ENCODE data around the gene TCF25. TPM values are rescaled to one million over a fixed set of nuclear protein-coding genes. Genes with fewer than 3 reads are reported as not detected.

Gene TCF25
- total RNA-seq, 4 donors from 2014 or later, result 132 to 197 (median 147) TPM

DNA sequence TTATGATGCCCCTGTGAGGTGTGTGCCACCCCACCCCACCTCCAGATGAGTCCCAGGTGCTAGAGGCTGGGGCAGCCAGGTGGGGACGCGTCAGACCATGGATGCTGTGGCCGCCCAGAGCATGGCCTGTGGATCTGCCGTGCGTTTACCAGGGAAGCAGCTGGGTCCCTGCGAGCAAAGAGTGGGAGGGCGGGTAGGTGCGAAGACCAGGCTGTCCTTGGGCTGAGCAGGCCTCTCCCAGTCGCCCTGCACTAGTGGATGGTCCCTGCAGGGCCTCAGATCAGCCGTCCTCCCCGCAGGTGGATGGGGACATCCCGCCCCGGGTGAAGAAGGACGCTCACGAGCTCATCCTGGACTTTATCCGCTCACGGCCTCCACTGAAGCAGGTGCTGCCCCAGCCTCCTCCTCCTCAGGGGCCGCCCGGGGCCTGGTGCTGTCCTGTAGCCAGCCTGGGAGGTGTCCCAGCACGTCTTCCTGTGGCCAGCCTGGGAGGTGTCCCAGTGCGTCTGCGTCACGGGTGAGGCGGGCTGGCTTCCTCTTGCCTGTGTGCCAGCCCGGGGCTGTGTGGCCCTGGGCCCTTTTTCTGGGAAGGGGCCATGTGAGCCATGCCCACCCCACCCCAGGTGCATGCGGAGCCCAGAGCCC, 18.0 kb upstream of the TCF25 start:
- WGBS, 2 donors, result 72 to 89% methylated on average over 11 to 25 of the region's 26 CpGs
- intact Hi-C loops (cut with DNase I; ENCODE audit: low total_unique reads), result no loop called here
- DNase-seq (ENCODE audit: low spot score in 2 of 2), result no peak
- H3K4me3 ChIP-seq (ENCODE audit: low read depth, poor library complexity, severe bottlenecking), result no peak overlapping the region
- TF ChIP-seq, protein P1, sequence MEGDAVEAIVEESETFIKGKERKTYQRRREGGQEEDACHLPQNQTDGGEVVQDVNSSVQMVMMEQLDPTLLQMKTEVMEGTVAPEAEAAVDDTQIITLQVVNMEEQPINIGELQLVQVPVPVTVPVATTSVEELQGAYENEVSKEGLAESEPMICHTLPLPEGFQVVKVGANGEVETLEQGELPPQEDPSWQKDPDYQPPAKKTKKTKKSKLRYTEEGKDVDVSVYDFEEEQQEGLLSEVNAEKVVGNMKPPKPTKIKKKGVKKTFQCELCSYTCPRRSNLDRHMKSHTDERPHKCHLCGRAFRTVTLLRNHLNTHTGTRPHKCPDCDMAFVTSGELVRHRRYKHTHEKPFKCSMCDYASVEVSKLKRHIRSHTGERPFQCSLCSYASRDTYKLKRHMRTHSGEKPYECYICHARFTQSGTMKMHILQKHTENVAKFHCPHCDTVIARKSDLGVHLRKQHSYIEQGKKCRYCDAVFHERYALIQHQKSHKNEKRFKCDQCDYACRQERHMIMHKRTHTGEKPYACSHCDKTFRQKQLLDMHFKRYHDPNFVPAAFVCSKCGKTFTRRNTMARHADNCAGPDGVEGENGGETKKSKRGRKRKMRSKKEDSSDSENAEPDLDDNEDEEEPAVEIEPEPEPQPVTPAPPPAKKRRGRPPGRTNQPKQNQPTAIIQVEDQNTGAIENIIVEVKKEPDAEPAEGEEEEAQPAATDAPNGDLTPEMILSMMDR (IDR thresholded peaks at IDR 0.05), result no peak
- TF ChIP-seq POLR2A (IDR thresholded peaks at IDR 0.05), result no peak

DNA sequence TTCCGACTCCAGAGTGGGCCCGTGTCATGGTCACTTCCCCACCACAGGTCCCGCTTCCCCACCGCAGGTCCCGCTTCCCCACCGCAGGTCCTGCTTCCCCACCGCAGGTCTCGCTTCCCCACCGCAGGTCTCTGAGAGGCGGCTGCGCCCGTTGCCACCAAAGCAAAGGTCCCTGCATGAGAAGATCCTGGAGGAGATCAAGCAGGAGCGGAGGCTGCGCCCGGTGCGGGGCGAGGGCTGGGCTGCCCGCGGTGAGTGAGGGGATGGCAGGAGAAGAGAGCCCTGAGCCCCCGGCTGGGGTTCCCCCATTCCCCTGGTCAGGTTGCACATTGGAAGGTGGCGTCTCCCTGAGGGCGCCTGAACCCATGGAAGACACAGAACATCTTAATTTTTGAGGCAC, 17.4 kb upstream of the TCF25 start:
- no peak for DNase-seq (ENCODE audit: low spot score in 2 of 2)
- TF ChIP-seq POLR2A (IDR thresholded peaks at IDR 0.05), result no peak
- TF ChIP-seq, protein P1 (IDR thresholded peaks at IDR 0.05), result no peak
- WGBS, 2 donors, result 86 to 95% methylated on average over 22 of the region's 22 CpGs
- intact Hi-C loops (cut with DNase I; ENCODE audit: low total_unique reads), result no loop called here
- H3K4me3 ChIP-seq (ENCODE audit: low read depth, poor library complexity, severe bottlenecking), result no peak overlapping the region

DNA sequence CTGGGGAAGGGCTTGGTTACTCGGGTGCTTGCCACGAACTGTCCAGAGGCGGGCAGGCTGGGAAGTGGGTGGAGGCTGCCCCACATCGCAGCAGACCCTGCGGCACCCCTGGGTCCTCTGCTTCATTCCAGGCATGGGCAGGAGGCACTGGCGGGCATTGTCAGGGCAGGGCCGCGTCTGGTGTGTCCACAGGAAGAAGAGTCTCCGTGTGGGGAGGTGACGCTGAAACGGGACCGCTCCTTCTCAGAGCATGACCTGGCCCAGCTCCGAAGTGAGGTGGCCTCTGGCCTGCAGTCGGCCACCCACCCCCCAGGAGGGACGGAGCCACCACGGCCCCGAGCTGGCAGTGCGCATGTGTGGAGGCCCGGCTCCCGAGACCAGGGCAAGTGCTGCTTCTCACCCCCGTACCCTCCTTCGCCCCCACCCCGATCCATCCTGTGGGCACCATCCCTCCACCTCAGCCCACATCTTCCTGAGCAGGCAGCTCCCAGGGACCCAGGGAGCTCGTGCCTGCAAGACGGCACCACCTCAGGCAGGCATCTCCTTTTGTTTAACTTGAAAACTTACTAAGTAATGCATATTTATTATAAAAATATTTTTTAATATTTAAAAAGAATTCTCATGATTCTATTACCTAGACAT, 14.3 kb upstream of the TCF25 start:
- TF ChIP-seq, protein P1 (IDR thresholded peaks at IDR 0.05), result no peak
- no peak for TF ChIP-seq POLR2A (IDR thresholded peaks at IDR 0.05)
- intact Hi-C loops (cut with DNase I; ENCODE audit: low total_unique reads), result no loop called here
- 87 to 94% methylated on average over 19 to 21 of the region's 25 CpGs for WGBS, 2 donors
- no peak for DNase-seq (ENCODE audit: low spot score in 2 of 2)
- H3K4me3 ChIP-seq (ENCODE audit: low read depth, poor library complexity, severe bottlenecking), result no peak overlapping the region

DNA sequence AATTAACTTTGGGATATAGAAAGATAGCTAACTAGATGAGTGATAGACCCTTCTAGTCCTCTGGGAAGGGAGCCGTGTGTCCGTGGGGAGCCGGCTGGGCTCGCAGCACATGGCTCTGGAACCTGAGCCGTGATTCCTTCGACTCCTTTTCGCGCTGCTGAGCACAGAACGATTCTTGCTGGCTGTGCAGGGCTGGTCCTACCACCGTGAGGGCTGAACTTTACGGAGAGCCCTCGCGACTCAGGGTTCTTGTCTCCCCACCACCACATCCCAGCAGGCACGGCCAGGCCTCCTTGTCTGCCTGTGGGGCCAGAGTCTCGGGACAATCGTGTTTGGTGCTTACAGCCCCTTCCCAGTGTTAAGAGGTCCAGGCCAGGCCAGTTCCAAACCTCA, 13.8 kb upstream of the TCF25 start:
- intact Hi-C loops (cut with DNase I; ENCODE audit: low total_unique reads), result loop anchor here (10.0 kb wide), 1 partner anchor 155 kb away; the partner anchor contains the start of gene SPATA2L
- 79 to 90% methylated on average over 14 to 16 of the region's 16 CpGs for WGBS, 2 donors
- no peak for TF ChIP-seq POLR2A (IDR thresholded peaks at IDR 0.05)
- TF ChIP-seq, protein P1 (IDR thresholded peaks at IDR 0.05), result no peak

DNA sequence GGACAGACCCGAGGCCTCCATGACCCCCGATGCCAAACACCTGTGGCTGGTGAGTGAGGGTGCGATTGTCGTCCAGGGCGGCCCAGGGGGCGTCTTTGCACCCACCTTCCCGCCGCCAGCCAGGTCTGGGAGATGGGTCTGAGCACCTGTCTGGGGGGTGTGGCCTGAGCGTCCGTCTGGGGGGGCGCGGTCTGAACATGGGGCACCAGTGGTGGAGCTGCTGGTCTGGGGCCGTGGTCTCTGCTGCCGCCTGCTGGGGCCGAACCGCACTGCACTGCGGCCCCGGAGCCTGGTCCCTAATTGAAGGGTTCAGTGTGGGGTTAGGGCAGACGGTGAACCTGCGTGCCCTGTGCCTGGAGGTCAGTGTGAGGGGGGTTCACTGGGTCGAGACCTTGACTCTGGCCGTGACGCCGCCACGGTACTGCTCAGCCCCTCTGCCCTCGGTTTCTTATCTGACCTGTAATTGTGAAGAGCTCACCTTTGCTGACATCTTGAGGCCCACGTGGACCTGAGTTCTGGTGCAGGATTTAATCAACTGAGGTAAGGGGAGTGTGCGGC, 12.6 kb upstream of the TCF25 start:
- peak in 1 of 2 donors; percentile 91 for DNase-seq (ENCODE audit: low spot score in 2 of 2)
- no peak for TF ChIP-seq POLR2A (IDR thresholded peaks at IDR 0.05)
- TF ChIP-seq, protein P1 (IDR thresholded peaks at IDR 0.05), result peak in 1 of 3 donors; percentile 86
- intact Hi-C loops (cut with DNase I; ENCODE audit: low total_unique reads), result loop anchor here (10.0 kb wide), 1 partner anchor 156 kb away; the partner anchor contains the start of gene SPATA2L
- 31 to 50% methylated on average over 11 to 27 of the region's 28 CpGs for WGBS, 2 donors
- H3K4me3 ChIP-seq (ENCODE audit: low read depth, poor library complexity, severe bottlenecking), result no peak overlapping the region

More for the DNA sequence above, 13.8 kb upstream of the TCF25 start:
- no peak overlapping the region for H3K4me3 ChIP-seq (ENCODE audit: low read depth, poor library complexity, severe bottlenecking)
- DNase-seq (ENCODE audit: low spot score in 2 of 2), result no peak
